IMR-90 (cell line): Measurements from ENCODE around the gene SERBP1. TPM values are rescaled to one million over a fixed set of nuclear protein-coding genes. Genes with fewer than 3 reads are reported as not detected.

Source experiments
- ATAC-seq: fragments of 200-7000 bp; cut with Tn5 transposase; 2 replicates; pipeline ENCODE4 v1.9.1; 2020; ENCODE audit warnings: low read depth, mild to moderate bottlenecking, moderate library complexity
- BruUV-seq: library from RNA; stranded (reverse); fragments of 400-500 nt; replicated peaks from 2 replicates; lab custom pipeline; 2021; lab: Mats Ljungman, UMichigan
- CTCF ChIA-PET: fragments of 300-600 bp; formaldehyde crosslinking; extraction: SDS; loops from one replicate; lab custom pipeline; 2021; ENCODE audit warnings: antibody characterized with exemption; lab: Yijun Ruan, JAX
- POLR2A ChIA-PET: fragments of 300-600 bp; sonication (Branson Sonifier 250); formaldehyde crosslinking; loops from one replicate; lab custom pipeline; 2022; ENCODE audit warnings: antibody characterized with exemption; ENCODE audit not compliant: unreplicated experiment; lab: Charles Lee
- DNase-seq: peaks from one replicate; pipeline ENCODE4 v3.0.0; 2013
- H2AFZ ChIP-seq: replicated peaks from 2 replicates; pipeline ENCODE3; 2013; ENCODE audit warnings: low read length, mild to moderate bottlenecking; ENCODE audit not compliant: poor library complexity
- H2AK5ac ChIP-seq: 2 replicates; pipeline ENCODE4 v1.6.1; 2013; ENCODE audit warnings: low read depth, low read length, inconsistent platforms
- H2AK9ac ChIP-seq: replicated peaks from 2 replicates; pipeline ENCODE3; 2013; ENCODE audit warnings: mild to moderate bottlenecking, low read depth, low read length, moderate library complexity; ENCODE audit not compliant: poor library complexity
- H2BK120ac ChIP-seq: 2 replicates; pipeline ENCODE4 v1.6.1; 2013; ENCODE audit warnings: low read depth, low read length, inconsistent platforms
- H2BK15ac ChIP-seq: 3 replicates; pipeline ENCODE4 v1.6.1; 2013; ENCODE audit warnings: low read depth, low read length, inconsistent platforms
- H2BK20ac ChIP-seq: 2 replicates; pipeline ENCODE4 v1.6.1; 2013; ENCODE audit warnings: low read depth, mild to moderate bottlenecking, inconsistent platforms, low read length, moderate library complexity
- H2BK5ac ChIP-seq: 2 replicates; pipeline ENCODE4 v1.6.1; 2013; ENCODE audit warnings: mild to moderate bottlenecking, low read depth, low read length, inconsistent platforms; ENCODE audit not compliant: poor library complexity, severe bottlenecking
- H3K14ac ChIP-seq: replicated peaks from 2 replicates; pipeline ENCODE4 v1.6.1; 2013; ENCODE audit warnings: low read depth, low read length, inconsistent platforms
- H3K18ac ChIP-seq: 2 replicates; pipeline ENCODE4 v1.6.1; 2013; ENCODE audit warnings: low read depth, low read length, control low read depth
- H3K23ac ChIP-seq: 2 replicates; pipeline ENCODE4 v1.6.1; 2013; ENCODE audit warnings: low read depth, low read length, inconsistent platforms
- H3K27ac ChIP-seq: 2 replicates; pipeline ENCODE4 v1.5.1; 2013; ENCODE audit warnings: mild to moderate bottlenecking, control low read depth, low read length; ENCODE audit not compliant: insufficient read depth
- H3K27me3 ChIP-seq: 2 replicates; pipeline ENCODE4 v1.6.1; 2013; ENCODE audit warnings: low read length; ENCODE audit not compliant: control insufficient read depth, insufficient read depth
- H3K36me3 ChIP-seq: 2 replicates; pipeline ENCODE4 v1.6.1; 2013; ENCODE audit warnings: low read length, mixed read lengths; ENCODE audit not compliant: control insufficient read depth, insufficient read depth
- H3K4ac ChIP-seq: 2 replicates; pipeline ENCODE4 v1.6.1; 2013; ENCODE audit warnings: low read depth, low read length, inconsistent platforms
- H3K4me1 ChIP-seq: 2 replicates; pipeline ENCODE4 v1.6.1; 2013; ENCODE audit warnings: low read length, mixed read lengths; ENCODE audit not compliant: control insufficient read depth, insufficient read depth
- H3K4me2 ChIP-seq: 2 replicates; pipeline ENCODE4 v1.6.1; 2013; ENCODE audit warnings: low read depth, mild to moderate bottlenecking, control low read depth, low read length, moderate library complexity
- H3K4me3 ChIP-seq: 2 replicates; pipeline ENCODE4 v1.5.1; 2013; ENCODE audit warnings: low read depth, mild to moderate bottlenecking, control low read depth, low read length, moderate library complexity; ENCODE audit not compliant: insufficient read depth
- H3K56ac ChIP-seq: 2 replicates; pipeline ENCODE4 v1.6.1; 2013; ENCODE audit warnings: low read length, inconsistent platforms; ENCODE audit not compliant: insufficient read depth; ENCODE audit errors: extremely low read depth
- H3K79me1 ChIP-seq, 2 experiments: 2 replicates each; pipeline ENCODE4 v1.6.1; 2013; ENCODE audit warnings: low read length in 2 of 2, inconsistent platforms in 1 of 2, low read depth in 1 of 2
- H3K9ac ChIP-seq: 2 replicates; pipeline ENCODE4 v1.6.1; 2013; ENCODE audit warnings: low read depth, low read length, control low read depth
- H3K9me1 ChIP-seq: 2 replicates; pipeline ENCODE4 v1.6.1; 2013; ENCODE audit warnings: low read length, inconsistent platforms; ENCODE audit not compliant: insufficient read depth
- H3K9me3 ChIP-seq: 2 replicates; pipeline ENCODE4 v1.6.1; 2013; ENCODE audit warnings: low read length; ENCODE audit not compliant: control insufficient read depth, insufficient read depth
- H4K20me1 ChIP-seq: 2 replicates; pipeline ENCODE4 v1.6.1; 2013; ENCODE audit warnings: low read length, inconsistent platforms; ENCODE audit not compliant: insufficient read depth
- H4K5ac ChIP-seq: 2 replicates; pipeline ENCODE4 v1.6.1; 2013; ENCODE audit warnings: mild to moderate bottlenecking, low read depth, low read length, control low read depth
- H4K8ac ChIP-seq, 2 experiments: 2 replicates each; pipeline ENCODE4 v1.6.1; 2013; ENCODE audit warnings: low read depth in 2 of 2, low read length in 2 of 2, control low read depth in 1 of 2, inconsistent platforms in 1 of 2
- H4K91ac ChIP-seq: 2 replicates; pipeline ENCODE4 v1.6.1; 2013; ENCODE audit warnings: low read depth, low read length, inconsistent platforms; ENCODE audit not compliant: insufficient read depth
- CEBPB ChIP-seq: IDR thresholded peaks from 2 replicates; pipeline ENCODE4 v1.6.1; 2012; ENCODE audit warnings: low read depth, low read length, improper control_type of control experiment
- CTCF ChIP-seq: conservative IDR thresholded peaks from 2 replicates; pipeline ENCODE4 v1.5.1; 2012; ENCODE audit warnings: mild to moderate bottlenecking, low read depth, low read length, improper control_type of control experiment
- MXI1 ChIP-seq: IDR thresholded peaks from 2 replicates; pipeline ENCODE4 v1.6.1; 2012; ENCODE audit warnings: low read depth, mild to moderate bottlenecking, low read length, moderate library complexity, borderline replicate concordance
- NFE2L2 ChIP-seq: fragments of 150-350 bp; IDR thresholded peaks from 2 replicates; pipeline ENCODE4 v1.6.1; 2016; ENCODE audit warnings: low read depth, mild to moderate bottlenecking, low read length
- POLR2A ChIP-seq: IDR thresholded peaks from 2 replicates; pipeline ENCODE4 v1.6.1; 2012; ENCODE audit warnings: mild to moderate bottlenecking, low read depth, low read length
- RAD21 ChIP-seq: IDR thresholded peaks from 2 replicates; pipeline ENCODE4 v1.6.1; 2012; ENCODE audit warnings: low read length, improper control_type of control experiment
- RFX5 ChIP-seq: IDR thresholded peaks from 2 replicates; pipeline ENCODE4 v1.8.0; 2012; ENCODE audit warnings: low read depth, mild to moderate bottlenecking, low read length, moderate library complexity
- SMC3 ChIP-seq: fragments of 150-350 bp; IDR thresholded peaks from 2 replicates; pipeline ENCODE4 v1.6.1; 2016; ENCODE audit warnings: low read depth, mild to moderate bottlenecking, antibody characterized with exemption, low read length, moderate library complexity
- WGBS, 2 experiments: methylation state at CpG; one replicate each; pipeline versions ENCODE4 v1.1.5 to v1.1.7; 2013; ENCODE audit warnings: missing lambda C conversion rate in 2 of 2; ENCODE audit not compliant: insufficient read length in 1 of 2; ENCODE audit errors: extremely low coverage in 2 of 2; 5-methylcytosine and 5-hydroxymethylcytosine counted together
- dilution Hi-C: fragments of 300-500 bp; cut with HindIII; formaldehyde crosslinking; loops from one replicate; pipeline ENCODE4 v1.14.3; 2018; ENCODE audit warnings: low sequenced_read_pairs; ENCODE audit not compliant: unreplicated experiment
- in situ Hi-C: fragments of 300-500 bp; cut with MboI; formaldehyde crosslinking; loops from 3 replicates; pipeline ENCODE4 v1.14.3; 2019; ENCODE audit warnings: low sequenced_read_pairs, inconsistent platforms, mixed read lengths
- intact Hi-C: fragments of 100-400 bp; cut with micrococcal nuclease; formaldehyde crosslinking; loops from 2 replicates; pipeline ENCODE4 v1.10.0; 2022
- polyA plus RNA-seq, 3 experiments: library from polyadenylated mRNA; depleted of rRNA; stranded (reverse); fragments of >200 nt; gene quantifications; 2 replicates each; pipeline ENCODE4 v1.2.3, GENCODE V29; 2012; ENCODE audit warnings: low replicate concordance in 1 of 3
- total RNA-seq: library from RNA; depleted of rRNA; stranded (reverse); fragments of >200 nt; gene quantifications from 2 replicates; pipeline ENCODE4 v1.2.3, GENCODE V29; 2012
- TF ChIP-seq, protein P1 (sequence below): fragments of 150-350 bp; IDR thresholded peaks from 2 replicates; pipeline ENCODE4 v1.6.1; 2017; ENCODE audit warnings: mild to moderate bottlenecking, antibody characterized with exemption, low read length, low read depth

Gene SERBP1
- total and polyA plus RNA-seq, 2 of the 4 experiments (the other 2 are of a cell fraction) = 94.1 to 153 TPM

GRCh38 chr1:67440339-67440738 is 10.1 kb upstream of the SERBP1 start:
- WGBS, 2 experiments = no CpG with 5 or more reads among the region's 3 CpGs
- POLR2A ChIA-PET = no interaction called here

More at GRCh38 chr1:67440339-67440738, 10.1 kb upstream of the SERBP1 start:
- Histone ChIP-seq H3K14ac (no peak overlapping the region), H2BK20ac (no peak overlapping the region), H4K91ac (no peak overlapping the region), H3K79me1 (no peaks in the 10 kb centered on the region), H2BK120ac (no peak overlapping the region), H3K9me3 (no peaks in the 10 kb centered on the region), H2AK9ac (no peak overlapping the region), H2AFZ (no peak overlapping the region), H3K56ac (no peak overlapping the region), H4K20me1 (no peaks in the 10 kb centered on the region), H2AK5ac (no peak overlapping the region), H3K4me3 (no peak overlapping the region), H3K9ac (no peak overlapping the region), H3K27ac (no peak overlapping the region), H3K36me3 (no peaks in the 10 kb centered on the region), H4K5ac (no peak overlapping the region), H3K9me1 (no peaks in the 10 kb centered on the region; the same call in 1 of the 2 replicates), H2BK15ac (no peak overlapping the region), H3K23ac (no peak overlapping the region), H3K27me3 (no peaks in the 10 kb centered on the region), H3K4ac (no peak overlapping the region), H3K4me1 (no peaks in the 10 kb centered on the region), H3K18ac (no peak overlapping the region), H3K4me2 (no peak overlapping the region), H4K8ac (no peak overlapping the region), H2BK5ac (no peak overlapping the region)
- DNase-seq = no peak
- in situ Hi-C loops (no loop called here), intact Hi-C loops (no loop called here), dilution Hi-C loops (no loop called here)
- no peak for ATAC-seq
- TF ChIP-seq, protein P1, sequence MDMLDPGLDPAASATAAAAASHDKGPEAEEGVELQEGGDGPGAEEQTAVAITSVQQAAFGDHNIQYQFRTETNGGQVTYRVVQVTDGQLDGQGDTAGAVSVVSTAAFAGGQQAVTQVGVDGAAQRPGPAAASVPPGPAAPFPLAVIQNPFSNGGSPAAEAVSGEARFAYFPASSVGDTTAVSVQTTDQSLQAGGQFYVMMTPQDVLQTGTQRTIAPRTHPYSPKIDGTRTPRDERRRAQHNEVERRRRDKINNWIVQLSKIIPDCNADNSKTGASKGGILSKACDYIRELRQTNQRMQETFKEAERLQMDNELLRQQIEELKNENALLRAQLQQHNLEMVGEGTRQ = no peak
- no peak for TF ChIP-seq NFE2L2
- no peak for TF ChIP-seq CTCF
- no peak for TF ChIP-seq RAD21
- no peak for TF ChIP-seq CEBPB
- TF ChIP-seq MXI1 = no peak
- TF ChIP-seq POLR2A = no peak
- TF ChIP-seq RFX5 = no peak
- TF ChIP-seq SMC3 = no peak
- no TSS peak for BruUV-seq
- CTCF ChIA-PET = no interaction called here
